GM12801 (cell line): ENCODE measurements around the gene LRRC43.

ENCODE experiments used
- CTCF ChIP-seq: IDR thresholded peaks from one replicate; pipeline ENCODE4 v1.5.1; 2011; ENCODE audit warnings: control low read depth; ENCODE audit not compliant: insufficient read length; ENCODE audit errors: extremely low read depth

LRRC43 gene

GRCh38 chr12:122147514-122148290 is 35.2 kb upstream of the LRRC43 start:
- no peak for TF ChIP-seq CTCF

GRCh38 chr12:122148657-122149056 is 34.3 kb upstream of the LRRC43 start:
- TF ChIP-seq CTCF = no peak

- no peak for TF ChIP-seq CTCF
Measured at GRCh38 chr12:122150127-122150681, 32.7 kb upstream of the LRRC43 start.

- no peak for TF ChIP-seq CTCF
Measured at GRCh38 chr12:122152754-122153153, 30.2 kb upstream of the LRRC43 start.

GRCh38 chr12:122155705-122156104 is 27.2 kb upstream of the LRRC43 start:
- no peak for TF ChIP-seq CTCF

GRCh38 chr12:122158700-122159285 is 24.1 kb upstream of the LRRC43 start:
- TF ChIP-seq CTCF = no peak

- no peak for TF ChIP-seq CTCF
Measured at GRCh38 chr12:122159882-122160281, 23.0 kb upstream of the LRRC43 start.
